NCI-H146 (cell line): ENCODE data around the gene ACTR1B.
"Not testable (repeated sequence)": the region's sequence is repeated elsewhere in the genome, so short reads cannot be mapped to it uniquely, and the experiment has no call there.

Source experiments
- DNase-seq: peaks from one replicate; lab custom pipeline; 2025; lab: John Stamatoyannopoulos, UW

Gene ACTR1B

GRCh38 chr2:97658691-97659157, 5.1 kb downstream of the ACTR1B start:
- DNase-seq = no peak

GRCh38 chr2:97657986-97658690, 5.7 kb downstream of the ACTR1B start:
- DNase-seq = no peak

GRCh38 chr2:97656905-97657587, 6.8 kb downstream of the ACTR1B start:
- no peak for DNase-seq

- DNase-seq = no peak
These were observed 7.6 kb downstream of the ACTR1B start for GRCh38 chr2:97656129-97656755.

- DNase-seq = no peak
These were observed 9.1 kb downstream of the ACTR1B start for GRCh38 chr2:97654791-97655190.

- no peak for DNase-seq
These were observed 9.5 kb downstream of the ACTR1B start for GRCh38 chr2:97654309-97654708.

GRCh38 chr2:97653874-97654273, 10.0 kb downstream of the ACTR1B start:
- DNase-seq = no peak

GRCh38 chr2:97653473-97653872, 10.4 kb downstream of the ACTR1B start:
- DNase-seq = no peak

GRCh38 chr2:97651114-97651513, 12.7 kb downstream of the ACTR1B start:
- DNase-seq = no peak

GRCh38 chr2:97646977-97647376, 16.9 kb downstream of the ACTR1B start:
- no peak for DNase-seq

- peak; percentile 99 for DNase-seq
These were observed 17.9 kb downstream of the ACTR1B start, which contains the start of gene COX5B for GRCh38 chr2:97645695-97646629. Gene COX5B, plus strand, starts transcription at chr2:97646062. Its CDS starts 25 bp downstream, at chr2:97646087.

GRCh38 chr2:97645112-97645694, 18.6 kb downstream of the ACTR1B start:
- peak; percentile 53 for DNase-seq

GRCh38 chr2:97644023-97644717, 19.7 kb downstream of the ACTR1B start:
- no peak for DNase-seq

- not testable (repeated sequence) for DNase-seq
These were observed 37.8 kb downstream of the ACTR1B start for GRCh38 chr2:97626049-97626430.

- DNase-seq = not testable (repeated sequence)
These were observed 38.3 kb downstream of the ACTR1B start for GRCh38 chr2:97625354-97626048.

GRCh38 chr2:97622976-97623375, 40.9 kb downstream of the ACTR1B start:
- not testable (repeated sequence) for DNase-seq

GRCh38 chr2:97620492-97620891, 43.4 kb downstream of the ACTR1B start:
- DNase-seq = not testable (repeated sequence)

- DNase-seq = not testable (repeated sequence)
These were observed 44.7 kb downstream of the ACTR1B start for GRCh38 chr2:97618939-97619827.

GRCh38 chr2:97617911-97618310, 45.9 kb downstream of the ACTR1B start:
- DNase-seq = no peak
